GM19239 (cell line): ENCODE measurements around the gene NAA80.
"Not testable (repeated sequence)": the region's sequence is repeated elsewhere in the genome, so short reads cannot be mapped to it uniquely, and the experiment has no call there.

Source experiments
- DNase-seq: peaks from one replicate; pipeline ENCODE4 v3.0.0; 2011; ENCODE audit warnings: low spot score; ENCODE audit not compliant: insufficient read length
- FAIRE-seq: peaks from 2 replicates; lab custom pipeline; 2011; peaks lifted over from hg19 to GRCh38; lab: Jason Lieb, UNC

The NAA80 gene

GRCh38 chr3:50272911-50273688 is 26.1 kb downstream of the NAA80 start:
- peak; percentile 89 for FAIRE-seq

GRCh38 chr3:50272538-50272910 is 26.7 kb downstream of the NAA80 start:
- not testable (repeated sequence) for DNase-seq, FAIRE-seq

More at GRCh38 chr3:50272911-50273688, 26.1 kb downstream of the NAA80 start:
- DNase-seq: peak; percentile 99

GRCh38 chr3:50271314-50271936 is 27.8 kb downstream of the NAA80 start:
- FAIRE-seq (no peak), DNase-seq (no peak)

- no peak for FAIRE-seq
- no peak for DNase-seq
These were observed 28.6 kb downstream of the NAA80 start for GRCh38 chr3:50270422-50271224.

- FAIRE-seq (no peak), DNase-seq (no peak)
These were observed 29.2 kb downstream of the NAA80 start for GRCh38 chr3:50269977-50270413.

- DNase-seq (no peak), FAIRE-seq (no peak)
These were observed 29.7 kb downstream of the NAA80 start for GRCh38 chr3:50269460-50269859.

GRCh38 chr3:50268703-50269451 is 30.3 kb downstream of the NAA80 start, which contains the start of gene SEMA3B:
Gene SEMA3B, plus strand, starts transcription at chr3:50269147. Its CDS starts 94 bp downstream, at chr3:50269241.
- DNase-seq: no peak
- no peak for FAIRE-seq

GRCh38 chr3:50268276-50268675 is 30.9 kb downstream of the NAA80 start:
- no peak for FAIRE-seq
- DNase-seq: no peak

GRCh38 chr3:50267280-50267913 is 31.8 kb downstream of the NAA80 start:
- DNase-seq (no peak), FAIRE-seq (no peak)

GRCh38 chr3:50266836-50267235 is 32.4 kb downstream of the NAA80 start:
- no peak for FAIRE-seq
- no peak for DNase-seq

GRCh38 chr3:50266017-50266416 is 33.2 kb downstream of the NAA80 start:
- FAIRE-seq: no peak
- no peak for DNase-seq

GRCh38 chr3:50265571-50265970 is 33.6 kb downstream of the NAA80 start:
- no peak for DNase-seq
- no peak for FAIRE-seq

GRCh38 chr3:50264964-50265485 is 34.2 kb downstream of the NAA80 start:
- FAIRE-seq: no peak
- no peak for DNase-seq

GRCh38 chr3:50264383-50264963 is 34.7 kb downstream of the NAA80 start:
- DNase-seq (no peak), FAIRE-seq (no peak)

- FAIRE-seq: no peak
- no peak for DNase-seq
These were observed 35.5 kb downstream of the NAA80 start for GRCh38 chr3:50263478-50264382.

- FAIRE-seq: no peak
- no peak for DNase-seq
These were observed 36.4 kb downstream of the NAA80 start for GRCh38 chr3:50262778-50263177.

GRCh38 chr3:50262200-50262599 is 37.0 kb downstream of the NAA80 start:
- not testable (repeated sequence) for FAIRE-seq

GRCh38 chr3:50261505-50261904 is 37.7 kb downstream of the NAA80 start:
- no peak for FAIRE-seq
- no peak for DNase-seq

More at GRCh38 chr3:50262200-50262599, 37.0 kb downstream of the NAA80 start:
- not testable (repeated sequence) for DNase-seq
